Measurements from ENCODE around the gene UPP2. TPM values are rescaled to one million over a fixed set of nuclear protein-coding genes. Genes with fewer than 3 reads are reported as not detected.

UPP2 gene
- total RNA-seq, 1 donor from 2014 or later: not detected

DNA sequence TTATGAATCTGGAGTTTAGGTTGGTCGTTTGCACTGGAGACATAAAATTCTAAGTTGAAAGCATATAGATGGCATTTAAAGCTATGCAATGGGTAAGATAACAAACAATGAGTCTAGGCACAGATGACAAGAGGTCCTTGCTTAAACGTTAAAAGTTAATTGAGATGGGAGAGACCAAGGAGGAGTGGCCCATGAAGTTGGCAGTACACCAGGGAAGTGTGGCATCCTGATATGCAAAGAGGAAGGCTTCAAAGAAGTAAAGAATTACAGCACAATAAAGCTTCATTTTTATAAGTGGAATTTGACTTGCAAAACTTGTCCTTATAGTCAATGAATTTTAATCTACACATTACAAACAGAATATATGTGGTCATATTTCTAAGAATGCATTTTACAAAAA is 23.2 kb downstream of the UPP2 start:
- Mint-ChIP-seq H3K27me3 (peaks cover 2% of the 10 kb centered on the region), H3K36me3 (ENCODE audit: low read depth) (no peaks in the 10 kb centered on the region), H3K4me1 (no peaks in the 10 kb centered on the region), H3K4me3 (no peak overlapping the region), H3K9me3 (no peaks in the 10 kb centered on the region), H3K27ac (no peak overlapping the region)
- ATAC-seq (ENCODE audit: low read depth): no peak
- no peak for DNase-seq
- ChIA-PET POLR2A (no interaction called here), CTCF (no interaction called here)
- TF ChIP-seq, protein P1, sequence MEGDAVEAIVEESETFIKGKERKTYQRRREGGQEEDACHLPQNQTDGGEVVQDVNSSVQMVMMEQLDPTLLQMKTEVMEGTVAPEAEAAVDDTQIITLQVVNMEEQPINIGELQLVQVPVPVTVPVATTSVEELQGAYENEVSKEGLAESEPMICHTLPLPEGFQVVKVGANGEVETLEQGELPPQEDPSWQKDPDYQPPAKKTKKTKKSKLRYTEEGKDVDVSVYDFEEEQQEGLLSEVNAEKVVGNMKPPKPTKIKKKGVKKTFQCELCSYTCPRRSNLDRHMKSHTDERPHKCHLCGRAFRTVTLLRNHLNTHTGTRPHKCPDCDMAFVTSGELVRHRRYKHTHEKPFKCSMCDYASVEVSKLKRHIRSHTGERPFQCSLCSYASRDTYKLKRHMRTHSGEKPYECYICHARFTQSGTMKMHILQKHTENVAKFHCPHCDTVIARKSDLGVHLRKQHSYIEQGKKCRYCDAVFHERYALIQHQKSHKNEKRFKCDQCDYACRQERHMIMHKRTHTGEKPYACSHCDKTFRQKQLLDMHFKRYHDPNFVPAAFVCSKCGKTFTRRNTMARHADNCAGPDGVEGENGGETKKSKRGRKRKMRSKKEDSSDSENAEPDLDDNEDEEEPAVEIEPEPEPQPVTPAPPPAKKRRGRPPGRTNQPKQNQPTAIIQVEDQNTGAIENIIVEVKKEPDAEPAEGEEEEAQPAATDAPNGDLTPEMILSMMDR (IDR thresholded peaks at IDR 0.05): no peak
- intact Hi-C loops (cut with micrococcal nuclease): no loop called here

DNA sequence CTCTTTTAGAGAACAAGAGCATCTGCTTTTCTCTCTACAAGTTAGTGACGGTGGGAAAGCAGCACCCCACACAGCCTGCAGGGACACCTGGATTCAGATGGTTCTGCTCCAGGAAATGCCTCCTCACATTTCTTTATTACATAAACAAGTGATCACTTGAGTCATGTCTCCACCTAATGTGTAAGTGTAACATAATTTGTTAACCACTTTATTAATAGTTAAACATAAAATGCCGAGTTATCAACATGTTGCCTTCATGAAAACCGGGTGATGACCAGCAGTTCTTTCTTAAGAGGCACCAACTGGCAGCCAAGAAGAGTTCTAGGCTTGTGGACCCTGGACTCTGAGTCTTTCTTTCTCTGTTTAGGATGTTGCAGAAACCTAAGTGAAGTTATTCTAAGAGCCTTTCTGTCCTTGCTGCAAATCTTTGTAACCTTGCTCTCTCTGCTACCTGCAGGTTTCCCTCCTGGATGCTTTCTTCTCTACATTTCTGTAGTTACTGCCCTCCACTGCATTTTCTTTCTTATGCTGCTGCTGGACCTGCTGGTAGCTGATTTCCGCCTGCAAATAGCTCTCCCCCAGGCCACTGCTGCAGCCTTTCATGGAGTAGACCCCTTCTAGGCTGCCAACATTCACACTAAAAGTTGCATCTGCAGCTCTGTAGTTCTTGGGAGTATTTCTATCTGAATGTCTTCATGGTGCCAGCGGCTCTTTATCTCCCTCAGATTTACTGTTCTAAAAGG is 24.3 kb downstream of the UPP2 start:
- H3K27ac Mint-ChIP-seq: no peak overlapping the region
- peaks cover 2% of the 10 kb centered on the region for H3K27me3 Mint-ChIP-seq
- ATAC-seq (ENCODE audit: low read depth) (no peak), DNase-seq (no peak)
- TF ChIP-seq, protein P1 (IDR thresholded peaks at IDR 0.05): no peak
- intact Hi-C loops (cut with micrococcal nuclease): no loop called here
- ChIA-PET POLR2A (no interaction called here), CTCF (no interaction called here)
- no peaks in the 10 kb centered on the region for H3K4me1 Mint-ChIP-seq
- H3K4me3 Mint-ChIP-seq: no peak overlapping the region
- H3K9me3 Mint-ChIP-seq: no peaks in the 10 kb centered on the region
- no peaks in the 10 kb centered on the region for H3K36me3 Mint-ChIP-seq (ENCODE audit: low read depth)

DNA sequence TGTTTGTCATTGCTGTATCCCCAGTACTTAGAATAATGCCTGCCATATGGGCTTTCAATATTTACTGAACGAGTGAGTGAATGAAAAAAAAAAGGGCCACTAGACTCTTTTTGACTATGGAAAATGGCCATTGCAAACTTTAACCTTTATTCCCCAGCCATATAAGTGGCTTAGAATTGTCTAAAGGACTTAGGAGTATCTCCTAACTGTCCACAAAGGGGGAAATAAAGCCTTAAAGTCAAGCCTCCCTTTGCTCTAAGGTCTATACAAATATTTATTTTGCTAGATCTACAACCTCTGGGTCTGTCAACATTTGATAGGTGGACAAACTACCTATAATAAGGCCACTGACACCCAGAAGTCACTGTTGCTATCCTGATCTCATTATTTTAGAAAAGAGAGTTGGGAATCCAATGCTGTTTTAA is 25.7 kb downstream of the UPP2 start:
- no peaks in the 10 kb centered on the region for H3K36me3 Mint-ChIP-seq (ENCODE audit: low read depth)
- CTCF ChIA-PET: no interaction called here

DNA sequence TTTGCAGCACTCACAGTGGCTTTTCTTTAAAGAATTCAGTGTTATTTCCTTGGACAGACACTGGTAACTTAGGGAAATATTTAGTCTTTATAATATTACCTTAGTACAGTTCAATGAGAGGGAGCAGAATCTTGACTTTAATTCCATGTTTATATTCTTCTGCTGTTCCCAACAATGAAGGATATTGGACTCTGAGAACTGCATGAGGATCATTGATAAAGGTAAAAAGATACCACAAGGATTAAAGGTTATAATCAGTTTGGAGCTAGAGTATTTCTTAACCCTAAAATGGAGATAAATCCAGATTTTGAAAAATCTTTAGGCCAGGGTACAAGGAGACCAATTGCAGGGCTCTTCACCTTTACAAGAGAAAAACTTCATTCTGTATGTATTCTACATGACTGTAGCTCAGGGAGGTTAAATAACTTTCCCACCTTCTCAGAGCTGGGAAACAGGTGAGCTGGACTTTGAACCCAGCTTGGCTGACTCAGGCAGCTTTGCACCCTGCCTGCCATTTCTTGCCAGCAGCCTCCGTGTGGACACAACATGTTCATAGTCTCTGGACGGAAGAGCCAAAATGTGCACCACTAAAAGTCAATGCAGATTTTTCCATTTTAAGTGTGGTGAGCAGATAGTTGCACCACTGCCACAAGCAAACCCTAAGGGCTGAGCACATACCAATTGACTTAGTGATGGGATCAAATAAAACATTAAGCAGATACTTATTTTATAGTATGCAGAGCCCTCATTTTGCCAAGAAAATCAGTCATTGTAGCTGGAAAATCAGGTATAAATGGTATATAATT is 26.7 kb downstream of the UPP2 start:
- TF ChIP-seq, protein P1 (IDR thresholded peaks at IDR 0.05): no peak
- Mint-ChIP-seq H3K27me3 (peaks cover 8% of the 10 kb centered on the region), H3K4me1 (no peaks in the 10 kb centered on the region), H3K36me3 (ENCODE audit: low read depth) (no peaks in the 10 kb centered on the region), H3K27ac (no peak overlapping the region), H3K9me3 (no peaks in the 10 kb centered on the region), H3K4me3 (no peak overlapping the region)
- DNase-seq: no peak
- intact Hi-C loops (cut with micrococcal nuclease): no loop called here
- ChIA-PET CTCF (no interaction called here), POLR2A (no interaction called here)
- ATAC-seq (ENCODE audit: low read depth): no peak

More for the DNA sequence above, 25.7 kb downstream of the UPP2 start:
- TF ChIP-seq, protein P1 (IDR thresholded peaks at IDR 0.05): no peak
- peaks cover 5% of the 10 kb centered on the region for H3K27me3 Mint-ChIP-seq
- no peaks in the 10 kb centered on the region for H3K9me3 Mint-ChIP-seq
- DNase-seq (no peak), ATAC-seq (ENCODE audit: low read depth) (no peak)
- H3K27ac Mint-ChIP-seq: no peak overlapping the region
- H3K4me3 Mint-ChIP-seq: no peak overlapping the region
- H3K4me1 Mint-ChIP-seq: no peaks in the 10 kb centered on the region
- intact Hi-C loops (cut with micrococcal nuclease): no loop called here
- POLR2A ChIA-PET: no interaction called here

DNA sequence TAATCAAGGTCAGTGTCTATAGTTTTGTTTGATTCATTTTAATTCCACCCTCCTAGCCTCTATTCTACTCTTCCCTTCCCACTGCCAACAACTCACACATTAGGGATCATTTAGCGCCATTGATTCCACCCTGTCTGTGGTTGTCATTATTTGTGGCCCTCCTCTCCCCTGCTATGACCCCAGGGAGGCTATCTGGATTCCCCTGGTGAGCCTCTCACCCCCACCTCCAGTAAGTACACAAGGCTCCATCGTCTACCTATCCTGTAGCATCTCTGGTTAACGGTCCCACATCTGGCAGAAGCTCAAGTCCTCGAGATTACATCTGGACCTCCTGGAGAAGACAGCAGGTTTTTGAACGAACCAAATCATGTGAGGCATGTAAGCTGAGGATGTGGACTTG is 27.4 kb downstream of the UPP2 start:
- Mint-ChIP-seq H3K36me3 (ENCODE audit: low read depth) (no peaks in the 10 kb centered on the region), H3K4me1 (no peaks in the 10 kb centered on the region), H3K27ac (no peak overlapping the region), H3K9me3 (no peaks in the 10 kb centered on the region), H3K4me3 (no peak overlapping the region), H3K27me3 (peaks cover 8% of the 10 kb centered on the region)
- POLR2A ChIA-PET: no interaction called here
- CTCF ChIA-PET: no interaction called here
- DNase-seq (no peak), ATAC-seq (ENCODE audit: low read depth) (no peak)
- TF ChIP-seq, protein P1 (IDR thresholded peaks at IDR 0.05): no peak
- intact Hi-C loops (cut with micrococcal nuclease): no loop called here
